HG02943 (cell line): ENCODE measurements around the gene TMEM95.

Experiments
- ATAC-seq: cut with Tn5 transposase; IDR thresholded peaks from one replicate; pipeline ENCODE4 v1.9.1; 2021; ENCODE audit warnings: mild to moderate bottlenecking, low read depth, moderate library complexity; ENCODE audit not compliant: unreplicated experiment

Gene TMEM95

GRCh38 chr17:7370853-7371252 is 15.9 kb downstream of the TMEM95 start:
- ATAC-seq: no peak

DNA sequence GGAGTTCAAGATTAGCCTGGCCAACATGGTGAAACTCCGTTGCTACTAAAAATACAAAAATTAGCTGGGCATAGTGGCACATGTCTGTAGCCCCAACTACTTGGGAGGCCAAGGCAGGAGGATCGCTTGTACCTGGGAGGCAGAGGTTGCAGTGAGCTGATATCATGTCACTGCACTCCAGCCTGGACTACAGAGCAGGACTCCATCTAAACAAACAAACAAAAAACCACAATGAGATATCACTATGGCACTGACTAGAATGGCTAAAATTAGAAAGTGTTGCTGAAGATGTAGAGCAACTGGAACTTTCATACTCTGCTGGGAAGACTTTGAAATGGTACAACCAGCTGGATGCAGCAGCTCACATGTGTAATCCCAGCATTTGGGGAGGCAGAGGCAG is 19.4 kb downstream of the TMEM95 start:
- no peak for ATAC-seq

DNA sequence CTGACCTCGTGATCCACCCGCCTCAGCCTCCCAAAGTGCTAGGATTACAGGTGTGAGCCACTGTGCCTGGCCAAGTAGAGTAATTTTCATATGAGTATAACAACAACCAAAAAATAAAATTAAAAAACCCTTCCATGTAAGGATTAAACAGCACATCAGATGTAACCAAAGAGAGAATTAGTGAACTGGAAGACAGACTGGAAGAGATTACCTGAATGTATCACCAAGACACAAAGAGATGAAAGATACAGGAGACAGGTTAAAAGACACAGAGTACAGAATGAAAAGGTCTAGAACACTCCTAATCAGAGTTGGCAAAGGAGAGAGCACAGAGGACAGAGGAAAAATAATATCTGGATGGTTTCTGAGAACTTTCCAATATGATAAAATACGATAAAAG is 24.2 kb downstream of the TMEM95 start:
- ATAC-seq: no peak

DNA sequence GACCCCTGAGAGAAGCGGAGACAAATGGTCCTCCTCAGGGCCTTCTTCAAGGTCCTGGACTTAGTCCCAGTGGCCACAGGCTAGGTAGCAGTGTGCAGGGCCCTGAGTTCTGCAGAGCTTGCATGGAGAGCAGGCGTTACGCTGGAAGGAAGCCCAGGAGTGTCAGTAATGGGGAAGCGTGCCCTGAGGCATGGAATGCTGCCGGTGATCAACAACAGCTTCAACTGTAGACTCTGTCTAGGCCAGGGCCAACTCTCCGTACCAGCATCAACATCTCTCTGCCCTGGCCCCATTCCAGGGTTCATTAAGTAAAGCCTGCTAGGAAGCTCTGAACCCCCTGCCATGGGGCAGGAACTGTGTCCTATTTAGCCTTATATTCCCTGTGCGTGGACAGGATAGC is 25.4 kb downstream of the TMEM95 start:
- no peak for ATAC-seq

GRCh38 chr17:7380855-7381683 is 26.1 kb downstream of the TMEM95 start, which contains the start of gene TNK1:
Gene TNK1 (plus strand): TSS chr17:7381089. CDS start chr17:7382927, 1,838 bp downstream.
- no peak for ATAC-seq

GRCh38 chr17:7382901-7383300 is 27.9 kb downstream of the TMEM95 start:
- ATAC-seq: no peak

DNA sequence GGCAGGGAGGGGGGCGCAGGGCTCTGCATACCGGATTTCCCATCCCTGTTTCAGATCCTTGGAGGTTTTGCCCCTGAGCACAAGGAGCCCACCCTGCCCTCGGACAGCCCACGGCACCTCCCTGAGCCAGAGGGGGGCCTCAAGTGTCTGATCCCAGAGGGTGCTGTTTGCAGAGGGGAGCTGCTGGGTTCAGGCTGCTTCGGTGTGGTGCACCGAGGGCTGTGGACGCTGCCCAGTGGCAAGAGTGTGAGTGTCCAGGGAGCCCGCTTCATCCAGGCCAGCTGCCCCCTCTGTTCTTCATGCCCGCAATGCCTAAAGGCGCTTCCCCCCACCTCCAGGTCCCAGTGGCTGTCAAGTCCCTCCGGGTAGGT is 28.4 kb downstream of the TMEM95 start:
- ATAC-seq: no peak

- no peak for ATAC-seq
These were observed 29.0 kb downstream of the TMEM95 start for GRCh38 chr17:7383742-7384488.

- no peak for ATAC-seq
These were observed 29.6 kb downstream of the TMEM95 start for GRCh38 chr17:7384489-7385081.

- no peak for ATAC-seq
These were observed 33.9 kb downstream of the TMEM95 start for GRCh38 chr17:7388856-7389255.

- no peak for ATAC-seq
These were observed 35.3 kb downstream of the TMEM95 start for GRCh38 chr17:7389924-7390910.

DNA sequence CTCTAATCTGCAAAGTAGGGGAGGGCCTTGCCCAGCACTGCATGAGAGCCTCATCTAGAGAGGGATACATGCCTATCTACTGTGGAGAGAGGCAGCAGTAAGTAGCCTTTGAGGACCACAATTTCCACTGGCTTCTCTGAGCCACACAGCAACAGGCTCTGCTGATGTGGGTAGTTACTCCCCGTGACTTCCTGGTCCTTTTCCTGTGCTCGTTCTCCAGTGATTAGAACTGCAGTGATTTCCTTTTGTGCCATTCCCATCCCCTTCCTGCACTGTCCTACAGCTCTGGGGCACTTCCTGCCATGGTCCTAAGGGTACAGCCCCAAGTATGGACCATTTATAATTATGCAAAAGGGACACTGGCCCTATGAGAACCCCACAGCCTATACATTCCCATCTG is 36.4 kb downstream of the TMEM95 start:
- no peak for ATAC-seq

- ATAC-seq: no peak
These were observed 38.0 kb downstream of the TMEM95 start for GRCh38 chr17:7392696-7393612.

- no peak for ATAC-seq
These were observed 38.9 kb downstream of the TMEM95 start for GRCh38 chr17:7393613-7394451.

GRCh38 chr17:7394452-7395191 is 39.7 kb downstream of the TMEM95 start, which contains the start of gene PLSCR3:
Gene PLSCR3 (minus strand): TSS chr17:7394525. CDS start chr17:7394110, 415 bp downstream.
- ATAC-seq: no peak

DNA sequence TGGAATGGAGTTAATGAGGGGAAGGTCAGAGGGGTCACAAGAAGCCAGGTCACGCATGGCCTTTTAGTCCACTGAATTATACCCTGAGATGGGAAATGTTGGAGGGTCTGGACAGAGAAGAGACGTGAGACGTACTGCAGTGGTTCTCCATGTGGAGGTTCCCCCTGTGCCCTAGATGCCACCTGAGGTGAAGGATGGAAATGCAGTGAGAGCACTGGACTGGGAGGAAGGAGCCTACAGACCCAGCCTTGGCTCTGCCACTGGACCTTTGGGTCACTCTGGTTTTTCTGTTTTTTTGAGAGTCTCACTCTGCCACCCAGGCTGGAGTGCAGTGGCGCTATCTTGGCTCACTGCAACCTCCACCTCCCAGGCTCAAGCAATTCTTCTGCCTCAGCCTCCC is 41.2 kb downstream of the TMEM95 start:
- no peak for ATAC-seq

DNA sequence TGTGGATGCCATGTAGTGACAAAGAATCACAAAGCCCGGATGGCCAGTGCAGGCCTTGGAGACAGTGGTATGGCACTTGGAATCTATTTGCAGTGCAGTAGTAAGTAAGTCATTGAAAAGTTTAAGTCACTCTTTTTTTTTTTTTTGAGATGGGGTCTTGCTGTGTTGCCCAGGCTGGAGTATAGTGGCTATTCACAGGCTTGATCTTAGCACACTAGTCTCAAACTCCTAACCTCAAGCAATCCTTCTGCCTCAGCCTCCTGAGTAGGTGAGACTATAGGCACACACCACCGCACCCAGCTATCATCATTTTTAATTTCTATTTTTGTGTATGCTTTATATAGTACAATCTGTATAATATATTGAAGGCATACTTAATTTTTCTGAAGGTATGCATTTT is 43.7 kb downstream of the TMEM95 start:
- no peak for ATAC-seq
